ENCODE results near the gene FAM111A. TPM values are rescaled to one million over a fixed set of nuclear protein-coding genes. Genes with fewer than 3 reads are reported as not detected.
"Not testable (repeated sequence)": the region's sequence is repeated elsewhere in the genome, so short reads cannot be mapped to it uniquely, and the experiment has no call there.

The FAM111A gene, protein sequence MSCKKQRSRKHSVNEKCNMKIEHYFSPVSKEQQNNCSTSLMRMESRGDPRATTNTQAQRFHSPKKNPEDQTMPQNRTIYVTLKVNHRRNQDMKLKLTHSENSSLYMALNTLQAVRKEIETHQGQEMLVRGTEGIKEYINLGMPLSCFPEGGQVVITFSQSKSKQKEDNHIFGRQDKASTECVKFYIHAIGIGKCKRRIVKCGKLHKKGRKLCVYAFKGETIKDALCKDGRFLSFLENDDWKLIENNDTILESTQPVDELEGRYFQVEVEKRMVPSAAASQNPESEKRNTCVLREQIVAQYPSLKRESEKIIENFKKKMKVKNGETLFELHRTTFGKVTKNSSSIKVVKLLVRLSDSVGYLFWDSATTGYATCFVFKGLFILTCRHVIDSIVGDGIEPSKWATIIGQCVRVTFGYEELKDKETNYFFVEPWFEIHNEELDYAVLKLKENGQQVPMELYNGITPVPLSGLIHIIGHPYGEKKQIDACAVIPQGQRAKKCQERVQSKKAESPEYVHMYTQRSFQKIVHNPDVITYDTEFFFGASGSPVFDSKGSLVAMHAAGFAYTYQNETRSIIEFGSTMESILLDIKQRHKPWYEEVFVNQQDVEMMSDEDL
- total RNA-seq (2021; ENCODE audit: unreplicated experiment) (37.9 TPM), Bru-seq, nascent RNA (percentile 92 among the genes with signal in this experiment), BruChase-seq, experiment 1, labeled RNA remaining after a 2-hour chase (percentile 98 among the genes with signal in this experiment), BruChase-seq, experiment 2, labeled RNA remaining after a 6-hour chase (percentile 97 among the genes with signal in this experiment)
- 9.1 TPM for polyA plus RNA-seq (2012; ENCODE audit: insufficient read length)
- long read RNA-seq, transcript FAM111A-201 (4 exons, 3,592 nt) = major isoform, 12 of 74 reads
- long read RNA-seq, partial matches to known transcripts = 9 of 74 reads
- long read RNA-seq, other reads (novel, unspliced or antisense) = 47 of 74 reads

DNA sequence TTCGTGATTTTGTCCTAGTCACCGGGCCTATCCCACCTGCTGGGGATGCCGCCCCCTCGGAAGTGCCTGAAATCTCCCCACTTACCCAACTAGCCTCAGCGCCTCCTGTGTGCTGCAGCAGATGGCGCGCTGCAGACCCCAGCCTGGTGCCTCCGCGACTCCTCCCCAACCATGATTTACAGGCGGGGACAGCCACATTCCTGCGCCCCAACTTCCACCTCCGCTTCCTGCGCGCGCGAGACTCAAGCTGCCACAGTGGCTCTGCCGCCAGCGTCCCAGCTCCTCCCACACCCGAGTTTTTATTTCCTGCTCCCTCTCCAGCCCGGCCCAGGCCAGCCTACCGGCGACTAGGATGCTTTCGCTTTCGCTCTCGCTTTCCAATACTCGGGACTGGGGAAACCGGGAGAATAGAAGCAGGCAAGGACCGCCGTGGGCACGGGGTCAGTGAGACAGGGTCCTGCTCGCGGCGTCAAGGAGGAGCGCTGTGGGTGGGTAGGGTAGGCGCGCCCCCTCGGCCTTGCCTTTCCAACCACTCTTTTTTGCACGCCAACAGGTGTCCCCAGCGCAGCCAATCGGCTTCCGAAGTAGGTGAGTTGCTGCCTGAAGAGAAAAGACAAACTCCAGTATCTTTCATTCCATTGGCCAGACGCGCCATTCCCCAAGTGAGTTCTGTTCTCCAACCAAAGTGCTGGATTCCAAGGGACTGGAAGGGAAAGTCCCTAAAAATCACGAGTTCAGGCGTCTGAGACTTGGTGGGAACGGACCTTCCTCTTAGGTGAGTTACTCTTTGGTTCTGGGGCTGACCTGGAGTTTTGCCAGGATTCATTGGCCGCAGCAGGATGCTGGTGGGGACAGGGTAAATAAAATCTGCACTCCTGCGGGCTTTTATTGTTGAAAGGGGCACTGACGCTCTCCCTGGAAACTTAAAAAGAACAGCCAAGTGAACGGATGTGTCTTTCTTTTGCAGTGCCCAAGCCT, at the start of gene FAM111A:
TSS of gene FAM111A (plus strand) at position 327 of the 978 bp plus-strand sequence. CDS start 6,017 bp downstream, outside the sequence.
- ChIA-PET POLR2A (no interaction called here), CTCF (no interaction called here)
- DNase-seq (ENCODE audit: low read depth, low spot score) = no peak
- H3K36me3 ChIP-seq (ENCODE audit: control insufficient read depth, insufficient read depth, low read length) = no peaks in the 10 kb centered on the region; the same call in 1 of the 2 replicates
- peaks cover 21% of the 10 kb centered on the region for H3K4me1 ChIP-seq (ENCODE audit: control insufficient read depth, insufficient read depth, low read length)
- TF ChIP-seq SIN3A (IDR thresholded peaks at IDR 0.05; ENCODE audit: borderline replicate concordance, insufficient read depth, low read depth, low read length) = 0 out of 2 replicates have a peak, but pooled peaks have one; percentile 48
- TF ChIP-seq POLR2AphosphoS5 (IDR thresholded peaks at IDR 0.05; ENCODE audit: low read depth, low read length) = no peak
- TF ChIP-seq TCF7L2 (IDR thresholded peaks at IDR 0.05; ENCODE audit: low read depth, low read length) = no peak
- TF ChIP-seq, protein P1, sequence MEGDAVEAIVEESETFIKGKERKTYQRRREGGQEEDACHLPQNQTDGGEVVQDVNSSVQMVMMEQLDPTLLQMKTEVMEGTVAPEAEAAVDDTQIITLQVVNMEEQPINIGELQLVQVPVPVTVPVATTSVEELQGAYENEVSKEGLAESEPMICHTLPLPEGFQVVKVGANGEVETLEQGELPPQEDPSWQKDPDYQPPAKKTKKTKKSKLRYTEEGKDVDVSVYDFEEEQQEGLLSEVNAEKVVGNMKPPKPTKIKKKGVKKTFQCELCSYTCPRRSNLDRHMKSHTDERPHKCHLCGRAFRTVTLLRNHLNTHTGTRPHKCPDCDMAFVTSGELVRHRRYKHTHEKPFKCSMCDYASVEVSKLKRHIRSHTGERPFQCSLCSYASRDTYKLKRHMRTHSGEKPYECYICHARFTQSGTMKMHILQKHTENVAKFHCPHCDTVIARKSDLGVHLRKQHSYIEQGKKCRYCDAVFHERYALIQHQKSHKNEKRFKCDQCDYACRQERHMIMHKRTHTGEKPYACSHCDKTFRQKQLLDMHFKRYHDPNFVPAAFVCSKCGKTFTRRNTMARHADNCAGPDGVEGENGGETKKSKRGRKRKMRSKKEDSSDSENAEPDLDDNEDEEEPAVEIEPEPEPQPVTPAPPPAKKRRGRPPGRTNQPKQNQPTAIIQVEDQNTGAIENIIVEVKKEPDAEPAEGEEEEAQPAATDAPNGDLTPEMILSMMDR (IDR thresholded peaks at IDR 0.05) = peak; percentile 61
- intact Hi-C loops (cut with micrococcal nuclease; ENCODE audit: unreplicated experiment) = no loop called here
- H3K4me3 ChIP-seq (ENCODE audit: low read depth in 2 of 2, low read length in 2 of 2) = peak within 1 kb of the TSS; percentile 87 to 97
- BruUV-seq (replicated peaks) = no TSS peak
- no peaks in the 10 kb centered on the region for H3K9me3 ChIP-seq (ENCODE audit: control insufficient read depth, insufficient read depth, low read depth, low read length)
- ATAC-seq = peak; percentile 86
- in situ Hi-C loops (cut with HindIII; ENCODE audit: low pct_unique_long_range_greater_than_20kb, low sequenced_read_pairs) = no loop called here
- peak within 1 kb of the TSS; percentile 95 for H3K27ac ChIP-seq (ENCODE audit: low read length)
- H3K27me3 ChIP-seq (ENCODE audit: control insufficient read depth, insufficient read depth, low read length) = no peaks in the 10 kb centered on the region

DNA sequence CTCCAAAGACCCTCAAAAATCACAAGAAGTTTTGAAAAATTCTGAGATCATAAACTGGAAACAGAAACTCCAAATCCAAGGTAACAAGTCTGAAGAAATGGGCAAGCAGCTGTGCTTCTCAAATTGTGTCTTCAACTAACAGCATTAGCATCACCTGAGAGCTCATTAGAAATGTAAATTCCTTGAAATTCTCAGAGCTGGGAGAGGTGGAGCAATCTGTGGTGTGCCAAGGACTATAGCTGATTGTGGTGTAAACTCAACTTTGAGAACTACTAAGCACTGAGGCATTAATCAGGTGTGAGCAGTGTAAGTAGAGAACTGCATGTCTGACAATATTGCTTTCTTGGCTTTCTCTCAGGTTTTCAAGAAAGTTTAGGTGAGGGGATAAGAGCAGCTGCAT, 49.1 kb upstream of the FAM111A start:
- intact Hi-C loops (cut with micrococcal nuclease; ENCODE audit: unreplicated experiment); in situ Hi-C loops (cut with HindIII; ENCODE audit: low pct_unique_long_range_greater_than_20kb, low sequenced_read_pairs); H3K4me1 ChIP-seq (ENCODE audit: control insufficient read depth, insufficient read depth, low read length); H3K36me3 ChIP-seq (ENCODE audit: control insufficient read depth, insufficient read depth, low read length); ATAC-seq; H3K4me3 ChIP-seq (ENCODE audit: low read depth in 2 of 2, low read length in 2 of 2); DNase-seq (ENCODE audit: low read depth, low spot score); BruUV-seq (replicated peaks); POLR2A ChIA-PET; CTCF ChIA-PET; H3K27me3 ChIP-seq (ENCODE audit: control insufficient read depth, insufficient read depth, low read length); H3K27ac ChIP-seq (ENCODE audit: low read length); H3K9me3 ChIP-seq (ENCODE audit: control insufficient read depth, insufficient read depth, low read depth, low read length): not testable (repeated sequence)

DNA sequence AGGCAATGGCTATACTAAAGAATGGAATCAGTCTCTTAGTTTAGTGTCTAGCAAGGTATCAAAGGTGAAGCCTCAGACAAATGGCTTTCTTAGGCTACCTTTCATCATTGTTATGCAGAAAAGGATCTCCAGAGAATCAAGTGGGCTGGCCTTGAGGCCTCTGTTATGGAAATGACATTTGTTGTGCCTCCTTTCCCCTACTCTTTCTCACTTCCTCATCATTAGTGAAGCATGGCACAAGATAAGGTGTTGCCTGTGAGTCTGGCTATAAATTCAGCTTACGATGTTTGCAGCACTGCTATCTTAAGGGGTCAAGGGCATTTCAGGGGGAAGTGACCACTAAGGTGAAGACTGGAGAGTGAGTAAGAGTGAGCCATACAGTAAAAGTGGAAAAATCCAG, 47.4 kb upstream of the FAM111A start:
- H3K9me3 ChIP-seq (ENCODE audit: control insufficient read depth, insufficient read depth, low read depth, low read length); H3K36me3 ChIP-seq (ENCODE audit: control insufficient read depth, insufficient read depth, low read length); intact Hi-C loops (cut with micrococcal nuclease; ENCODE audit: unreplicated experiment); H3K27me3 ChIP-seq (ENCODE audit: control insufficient read depth, insufficient read depth, low read length); H3K4me1 ChIP-seq (ENCODE audit: control insufficient read depth, insufficient read depth, low read length); H3K27ac ChIP-seq (ENCODE audit: low read length); H3K4me3 ChIP-seq (ENCODE audit: low read depth in 2 of 2, low read length in 2 of 2); DNase-seq (ENCODE audit: low read depth, low spot score); in situ Hi-C loops (cut with HindIII; ENCODE audit: low pct_unique_long_range_greater_than_20kb, low sequenced_read_pairs); POLR2A ChIA-PET; BruUV-seq (replicated peaks); CTCF ChIA-PET; ATAC-seq: not testable (repeated sequence)

DNA sequence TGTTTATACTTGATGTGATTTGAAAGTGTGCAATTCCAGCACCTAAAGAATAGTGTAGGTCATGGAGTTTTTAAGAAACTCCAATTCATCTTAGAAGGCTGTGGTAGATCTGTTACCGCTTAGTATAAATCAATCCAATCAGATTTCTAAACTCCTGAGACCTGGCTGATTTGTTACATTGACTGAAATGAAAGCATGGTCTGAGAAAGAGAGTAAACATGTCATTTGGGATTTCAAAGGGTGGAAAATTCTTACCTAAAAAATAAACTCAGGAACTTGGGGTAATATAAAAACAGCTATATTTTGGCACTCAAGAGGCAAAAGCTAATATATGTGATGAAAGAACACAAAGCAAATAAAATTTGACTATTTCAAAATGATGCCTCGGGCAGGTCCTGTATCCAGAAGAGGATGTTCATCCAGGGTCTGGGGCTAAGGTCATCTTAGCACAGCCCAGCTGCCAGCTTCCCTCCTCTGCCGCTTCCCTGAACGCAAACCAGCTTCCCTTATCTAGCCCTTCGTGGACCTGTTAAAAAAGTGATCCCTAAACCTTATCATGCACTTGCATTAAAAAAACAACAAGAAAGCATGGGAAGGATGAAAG, 46.6 kb upstream of the FAM111A start:
- DNase-seq (ENCODE audit: low read depth, low spot score); H3K27me3 ChIP-seq (ENCODE audit: control insufficient read depth, insufficient read depth, low read length); H3K9me3 ChIP-seq (ENCODE audit: control insufficient read depth, insufficient read depth, low read depth, low read length); POLR2A ChIA-PET; H3K27ac ChIP-seq (ENCODE audit: low read length); H3K4me1 ChIP-seq (ENCODE audit: control insufficient read depth, insufficient read depth, low read length); BruUV-seq (replicated peaks); H3K4me3 ChIP-seq (ENCODE audit: low read depth in 2 of 2, low read length in 2 of 2); in situ Hi-C loops (cut with HindIII; ENCODE audit: low pct_unique_long_range_greater_than_20kb, low sequenced_read_pairs); ATAC-seq; CTCF ChIA-PET; H3K36me3 ChIP-seq (ENCODE audit: control insufficient read depth, insufficient read depth, low read length): not testable (repeated sequence)
- intact Hi-C loops (cut with micrococcal nuclease; ENCODE audit: unreplicated experiment) = loop anchor here (2.0 kb wide), 1 partner anchor 43 kb away; no protein-coding TSS in a partner anchor

Data from Panc1 (cell line).